ENCODE measurements around the gene SLC44A3. TPM values are rescaled to one million over a fixed set of nuclear protein-coding genes. Genes with fewer than 3 reads are reported as not detected.

The SLC44A3 gene
- total RNA-seq, 1 donor from 2014 or later, result 129 TPM

- Mint-ChIP-seq H3K36me3 (ENCODE audit: unreplicated experiment) (no peaks in the 10 kb centered on the region), H3K27me3 (ENCODE audit: unreplicated experiment) (peaks cover 16% of the 10 kb centered on the region), H3K27ac (ENCODE audit: unreplicated experiment) (peak overlapping the region; percentile 94), H3K4me1 (ENCODE audit: low read depth, unreplicated experiment) (peaks cover 20% of the 10 kb centered on the region), H3K9me3 (ENCODE audit: unreplicated experiment) (peaks cover 21% of the 10 kb centered on the region), H3K4me3 (ENCODE audit: unreplicated experiment) (peak overlapping the region; percentile 98)
- DNase-seq, result no peak
- TF ChIP-seq, protein P1, sequence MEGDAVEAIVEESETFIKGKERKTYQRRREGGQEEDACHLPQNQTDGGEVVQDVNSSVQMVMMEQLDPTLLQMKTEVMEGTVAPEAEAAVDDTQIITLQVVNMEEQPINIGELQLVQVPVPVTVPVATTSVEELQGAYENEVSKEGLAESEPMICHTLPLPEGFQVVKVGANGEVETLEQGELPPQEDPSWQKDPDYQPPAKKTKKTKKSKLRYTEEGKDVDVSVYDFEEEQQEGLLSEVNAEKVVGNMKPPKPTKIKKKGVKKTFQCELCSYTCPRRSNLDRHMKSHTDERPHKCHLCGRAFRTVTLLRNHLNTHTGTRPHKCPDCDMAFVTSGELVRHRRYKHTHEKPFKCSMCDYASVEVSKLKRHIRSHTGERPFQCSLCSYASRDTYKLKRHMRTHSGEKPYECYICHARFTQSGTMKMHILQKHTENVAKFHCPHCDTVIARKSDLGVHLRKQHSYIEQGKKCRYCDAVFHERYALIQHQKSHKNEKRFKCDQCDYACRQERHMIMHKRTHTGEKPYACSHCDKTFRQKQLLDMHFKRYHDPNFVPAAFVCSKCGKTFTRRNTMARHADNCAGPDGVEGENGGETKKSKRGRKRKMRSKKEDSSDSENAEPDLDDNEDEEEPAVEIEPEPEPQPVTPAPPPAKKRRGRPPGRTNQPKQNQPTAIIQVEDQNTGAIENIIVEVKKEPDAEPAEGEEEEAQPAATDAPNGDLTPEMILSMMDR (IDR thresholded peaks at IDR 0.05; ENCODE audit: partially characterized antibody, unreplicated experiment), result no peak
Measured at GRCh38 chr1:94927405-94928175, 107.4 kb downstream of the SLC44A3 start.

GRCh38 chr1:94928293-94928939, 108.3 kb downstream of the SLC44A3 start:
- Mint-ChIP-seq H3K9me3 (ENCODE audit: unreplicated experiment) (peaks cover 21% of the 10 kb centered on the region), H3K36me3 (ENCODE audit: unreplicated experiment) (no peaks in the 10 kb centered on the region), H3K27me3 (ENCODE audit: unreplicated experiment) (peaks cover 16% of the 10 kb centered on the region), H3K4me3 (ENCODE audit: unreplicated experiment) (peak overlapping the region; percentile 98), H3K27ac (ENCODE audit: unreplicated experiment) (peak overlapping the region; percentile 94), H3K4me1 (ENCODE audit: low read depth, unreplicated experiment) (peaks cover 14% of the 10 kb centered on the region)
- no peak for DNase-seq
- TF ChIP-seq, protein P1 (IDR thresholded peaks at IDR 0.05; ENCODE audit: partially characterized antibody, unreplicated experiment), result no peak

DNA sequence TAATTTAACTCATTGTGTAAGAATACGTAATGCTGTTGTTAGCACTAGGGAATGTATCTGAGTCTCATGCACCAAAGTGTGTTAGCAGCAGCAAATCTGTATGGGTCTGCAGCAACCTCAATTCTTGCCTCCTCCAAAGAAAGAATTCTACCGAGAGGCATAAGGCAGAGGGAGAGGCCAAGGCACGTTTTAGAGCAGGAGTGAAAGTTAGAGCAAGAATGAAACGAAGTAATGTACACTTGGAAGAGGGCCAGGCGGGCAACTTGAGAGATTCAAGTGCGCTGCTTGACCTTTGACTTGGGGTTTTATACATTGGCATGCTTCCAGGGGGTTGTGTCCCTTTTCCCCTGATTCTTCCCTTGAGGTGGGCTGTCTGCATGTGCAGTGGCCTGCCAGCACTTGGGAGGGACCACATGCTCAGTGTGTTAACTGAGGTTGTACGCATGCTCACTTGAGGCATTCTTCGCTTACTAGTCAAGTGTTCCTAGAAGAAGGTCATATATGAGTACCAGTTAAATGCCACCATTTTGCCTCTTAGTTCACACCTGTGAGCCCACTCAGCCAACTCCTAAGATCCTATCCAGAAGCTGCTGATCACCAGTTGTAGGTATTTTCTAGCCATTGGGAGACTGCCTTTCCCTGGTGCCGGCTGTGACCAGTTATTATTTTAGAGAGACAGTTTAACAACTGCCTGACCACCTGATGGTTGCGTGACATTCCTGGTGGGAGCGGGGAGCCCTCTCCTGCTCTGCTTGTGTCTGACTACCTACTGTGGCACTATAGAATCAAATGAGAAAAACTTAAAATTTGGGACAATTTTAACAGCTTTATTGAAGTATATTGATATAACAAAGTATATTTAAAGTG, 109.4 kb downstream of the SLC44A3 start:
- peaks cover 9% of the 10 kb centered on the region for H3K4me1 Mint-ChIP-seq (ENCODE audit: low read depth, unreplicated experiment)
- peaks cover 16% of the 10 kb centered on the region for H3K27me3 Mint-ChIP-seq (ENCODE audit: unreplicated experiment)
- no peak overlapping the region for H3K27ac Mint-ChIP-seq (ENCODE audit: unreplicated experiment)
- peaks cover 18% of the 10 kb centered on the region for H3K9me3 Mint-ChIP-seq (ENCODE audit: unreplicated experiment)
- H3K36me3 Mint-ChIP-seq (ENCODE audit: unreplicated experiment), result no peaks in the 10 kb centered on the region
- DNase-seq, result no peak
- peak overlapping the region; percentile 57 for H3K4me3 Mint-ChIP-seq (ENCODE audit: unreplicated experiment)
- TF ChIP-seq, protein P1 (IDR thresholded peaks at IDR 0.05; ENCODE audit: partially characterized antibody, unreplicated experiment), result no peak

DNA sequence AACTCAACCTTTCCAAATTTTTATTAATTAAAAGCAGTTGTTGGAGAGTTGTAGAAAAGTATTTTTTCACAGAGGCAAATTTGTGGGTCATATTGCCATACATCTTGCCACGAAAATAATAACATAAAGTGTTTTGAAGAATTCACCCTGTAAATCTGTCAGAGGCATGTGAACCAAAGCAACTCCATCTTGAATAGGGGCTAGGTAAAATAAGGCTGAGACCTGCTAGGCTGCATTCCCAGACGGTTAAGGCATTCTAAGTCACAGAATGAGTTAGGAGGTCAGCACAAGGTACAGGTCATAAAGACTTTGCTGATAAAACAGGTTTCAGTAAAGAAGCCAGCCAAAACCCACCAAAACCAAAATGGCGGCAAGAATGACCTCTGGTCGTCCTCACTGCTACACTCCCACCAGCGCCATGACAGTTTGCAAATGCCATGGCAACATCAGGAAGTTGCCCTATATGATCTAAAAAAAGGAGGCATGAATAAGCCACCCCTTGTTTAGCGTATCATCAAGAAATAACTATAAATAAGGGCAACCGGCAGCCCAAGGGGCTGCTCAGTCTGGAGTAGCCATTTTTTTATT, 111.2 kb downstream of the SLC44A3 start:
- DNase-seq, result no peak
- Mint-ChIP-seq H3K4me3 (ENCODE audit: unreplicated experiment) (no peak overlapping the region), H3K36me3 (ENCODE audit: unreplicated experiment) (no peaks in the 10 kb centered on the region), H3K27me3 (ENCODE audit: unreplicated experiment) (peaks cover 9% of the 10 kb centered on the region), H3K4me1 (ENCODE audit: low read depth, unreplicated experiment) (peaks cover 11% of the 10 kb centered on the region), H3K27ac (ENCODE audit: unreplicated experiment) (no peak overlapping the region), H3K9me3 (ENCODE audit: unreplicated experiment) (peaks cover 7% of the 10 kb centered on the region)
- TF ChIP-seq, protein P1 (IDR thresholded peaks at IDR 0.05; ENCODE audit: partially characterized antibody, unreplicated experiment), result no peak
